BJ (cell line): ENCODE data around the gene IGFBP2. TPM values are rescaled to one million over a fixed set of nuclear protein-coding genes. Genes with fewer than 3 reads are reported as not detected.

ENCODE experiments used
- CTCF ChIA-PET: fragments of 350-600 bp; formaldehyde crosslinking; extraction: SDS; loops from one replicate; lab custom pipeline; 2021; ENCODE audit warnings: antibody characterized with exemption, inconsistent platforms; lab: Yijun Ruan, JAX
- POLR2A ChIA-PET: fragments of 300-600 bp; sonication (Branson Sonifier 250); formaldehyde crosslinking; extraction: SDS; loops from one replicate; lab custom pipeline; 2021; ENCODE audit warnings: antibody characterized with exemption; lab: Charles Lee
- DNase-seq: peaks from one replicate; pipeline ENCODE4 v3.0.0-alpha.2; 2011; ENCODE audit warnings: low read depth
- H3K27me3 ChIP-seq: 2 replicates; pipeline ENCODE4 v1.6.0; 2011; ENCODE audit warnings: low read length; ENCODE audit not compliant: control insufficient read depth, insufficient read depth
- H3K36me3 ChIP-seq: 2 replicates; pipeline ENCODE4 v1.5.1; 2011; ENCODE audit warnings: low read length; ENCODE audit not compliant: control insufficient read depth, insufficient read depth
- H3K4me3 ChIP-seq: 2 replicates; pipeline ENCODE4 v1.5.1; 2011; ENCODE audit warnings: low read depth, mild to moderate bottlenecking, control low read depth, low read length
- polyA plus RNA-seq: library from polyadenylated mRNA; depleted of rRNA; stranded (reverse); fragments of >200 nt; gene quantifications from 2 replicates; pipeline ENCODE4 v1.2.3, GENCODE V29; 2011
- TF ChIP-seq, protein P1 (sequence below): IDR thresholded peaks from 2 replicates; pipeline ENCODE4 v1.5.1; 2011; ENCODE audit warnings: low read depth, mild to moderate bottlenecking, control low read depth, inconsistent platforms, low read length, moderate library complexity; ENCODE audit not compliant: insufficient read depth

Gene IGFBP2
- polyA plus RNA-seq, 1 experiment = 142 TPM

DNA sequence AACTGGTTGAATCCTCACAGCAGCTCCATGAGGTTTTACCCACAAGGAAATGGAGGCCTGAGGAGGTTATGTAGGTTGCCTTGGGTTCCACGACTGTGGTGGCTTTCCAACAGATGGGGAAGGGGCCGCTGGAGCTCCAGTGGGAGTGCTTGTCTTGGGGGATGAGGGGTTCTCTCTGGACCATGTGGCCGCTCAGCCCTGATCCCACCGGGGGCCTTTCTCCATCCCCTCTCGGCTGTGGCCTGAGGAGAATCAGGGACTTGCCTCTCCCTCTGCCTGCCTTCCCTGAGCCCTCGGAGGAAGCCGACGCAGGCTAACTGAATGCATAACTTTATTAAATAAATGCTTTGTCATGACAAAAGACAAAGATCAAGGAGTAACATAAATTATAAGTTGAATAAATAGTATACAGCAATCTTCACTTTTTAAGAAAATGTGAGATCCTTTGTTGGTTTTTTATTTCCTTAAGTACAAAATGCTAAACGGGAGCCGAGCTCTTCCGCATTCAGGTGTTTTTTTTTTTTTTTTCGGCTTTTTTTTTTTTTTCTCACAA, 38.6 kb downstream of the IGFBP2 start:
- Histone ChIP-seq H3K27me3 (no peaks in the 10 kb centered on the region; the same call in 1 of the 2 replicates), H3K36me3 (peaks cover 19% of the 10 kb centered on the region), H3K4me3 (no peak overlapping the region)
- ChIA-PET POLR2A (interaction anchor here (0.6 kb wide), 1 partner anchor 12 kb away, joined by 6 read pairs; no protein-coding TSS in a partner anchor), CTCF (interaction anchor here (23.2 kb wide), 1 partner anchor 150 kb away, joined by 531 read pairs; no protein-coding TSS in a partner anchor)
- TF ChIP-seq, protein P1, sequence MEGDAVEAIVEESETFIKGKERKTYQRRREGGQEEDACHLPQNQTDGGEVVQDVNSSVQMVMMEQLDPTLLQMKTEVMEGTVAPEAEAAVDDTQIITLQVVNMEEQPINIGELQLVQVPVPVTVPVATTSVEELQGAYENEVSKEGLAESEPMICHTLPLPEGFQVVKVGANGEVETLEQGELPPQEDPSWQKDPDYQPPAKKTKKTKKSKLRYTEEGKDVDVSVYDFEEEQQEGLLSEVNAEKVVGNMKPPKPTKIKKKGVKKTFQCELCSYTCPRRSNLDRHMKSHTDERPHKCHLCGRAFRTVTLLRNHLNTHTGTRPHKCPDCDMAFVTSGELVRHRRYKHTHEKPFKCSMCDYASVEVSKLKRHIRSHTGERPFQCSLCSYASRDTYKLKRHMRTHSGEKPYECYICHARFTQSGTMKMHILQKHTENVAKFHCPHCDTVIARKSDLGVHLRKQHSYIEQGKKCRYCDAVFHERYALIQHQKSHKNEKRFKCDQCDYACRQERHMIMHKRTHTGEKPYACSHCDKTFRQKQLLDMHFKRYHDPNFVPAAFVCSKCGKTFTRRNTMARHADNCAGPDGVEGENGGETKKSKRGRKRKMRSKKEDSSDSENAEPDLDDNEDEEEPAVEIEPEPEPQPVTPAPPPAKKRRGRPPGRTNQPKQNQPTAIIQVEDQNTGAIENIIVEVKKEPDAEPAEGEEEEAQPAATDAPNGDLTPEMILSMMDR = no peak
- DNase-seq = no peak

DNA sequence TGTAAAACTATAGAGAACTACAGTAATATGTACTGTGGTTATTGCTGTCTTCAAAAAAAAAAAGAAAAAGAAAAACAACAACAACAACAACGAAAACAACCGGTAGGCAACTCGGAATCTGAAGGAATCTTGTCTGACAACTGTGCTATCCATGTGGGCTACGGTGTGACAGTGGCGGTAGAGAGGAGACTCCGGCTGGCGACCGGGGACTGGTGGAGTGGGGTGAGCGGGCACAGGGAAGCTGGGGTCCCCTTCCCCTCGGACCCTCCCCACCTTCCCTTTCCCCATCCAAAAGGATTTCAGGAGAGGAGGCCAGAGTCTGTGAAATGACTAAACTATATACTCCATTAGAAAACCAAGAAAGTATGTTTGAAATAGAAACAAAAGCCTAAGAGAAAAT, 39.2 kb downstream of the IGFBP2 start:
- ChIA-PET POLR2A (no interaction called here), CTCF (interaction anchor here (23.2 kb wide), 1 partner anchor 151 kb away, joined by 531 read pairs; no protein-coding TSS in a partner anchor)
- TF ChIP-seq, protein P1 = no peak
- Histone ChIP-seq H3K4me3 (no peak overlapping the region), H3K36me3 (peaks cover 21% of the 10 kb centered on the region), H3K27me3 (no peaks in the 10 kb centered on the region; the same call in 1 of the 2 replicates)
- no peak for DNase-seq

DNA sequence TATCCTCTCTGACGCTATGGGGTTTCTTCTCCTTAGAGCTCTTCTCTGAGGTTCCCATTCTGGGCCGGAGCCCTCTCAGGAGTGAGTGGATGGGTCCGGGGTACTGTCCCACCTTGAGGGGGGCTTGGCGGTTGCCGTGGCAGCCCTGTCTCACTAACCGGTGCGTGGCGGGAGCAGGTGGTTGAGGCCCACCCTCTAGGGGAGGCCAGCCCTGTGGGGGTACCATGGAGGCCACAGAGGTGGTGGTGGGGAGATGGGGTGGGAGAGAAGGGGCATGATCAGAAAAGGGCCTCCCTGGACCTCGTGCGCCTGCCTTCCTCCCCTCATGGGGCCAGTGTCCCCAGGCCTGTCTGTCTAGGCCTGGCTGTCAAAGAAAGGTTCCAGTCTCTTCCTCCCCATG, 39.8 kb downstream of the IGFBP2 start:
- Histone ChIP-seq H3K4me3 (no peak overlapping the region), H3K36me3 (peaks cover 25% of the 10 kb centered on the region), H3K27me3 (no peaks in the 10 kb centered on the region; the same call in 1 of the 2 replicates)
- CTCF ChIA-PET = interaction anchor here (3.1 kb wide), 1 partner anchor 157 kb away, joined by 9 read pairs; no protein-coding TSS in a partner anchor
- TF ChIP-seq, protein P1 = no peak
- POLR2A ChIA-PET = no interaction called here
- no peak for DNase-seq

DNA sequence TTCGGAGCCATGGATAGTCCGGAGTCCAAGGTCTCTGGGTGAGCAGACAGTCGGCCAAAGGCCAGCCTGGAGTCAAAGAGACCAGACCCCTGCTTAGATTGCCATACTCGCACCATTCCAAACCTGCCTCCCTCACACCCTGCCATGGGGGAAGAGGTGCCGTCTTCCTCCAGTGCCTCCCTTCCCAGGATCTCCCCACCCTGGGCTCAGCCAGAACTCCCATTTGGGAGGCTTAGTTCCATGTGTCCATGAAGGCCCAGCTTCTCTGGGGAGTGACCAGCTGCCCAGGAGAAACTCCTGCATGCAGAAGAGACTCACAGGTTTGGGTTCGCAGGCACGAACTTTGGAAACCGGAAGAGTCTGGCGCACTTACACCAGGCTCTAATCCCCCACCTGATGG, 40.4 kb downstream of the IGFBP2 start:
- Histone ChIP-seq H3K36me3 (peaks cover 31% of the 10 kb centered on the region), H3K4me3 (no peak overlapping the region), H3K27me3 (no peaks in the 10 kb centered on the region; the same call in 1 of the 2 replicates)
- no peak for DNase-seq
- POLR2A ChIA-PET = no interaction called here
- CTCF ChIA-PET = interaction anchor here (0.7 to 3.1 kb wide), 4 partner anchors 8 to 158 kb away, joined by 3 to 9 read pairs (median 4); no protein-coding TSS in a partner anchor
- TF ChIP-seq, protein P1 = no peak

DNA sequence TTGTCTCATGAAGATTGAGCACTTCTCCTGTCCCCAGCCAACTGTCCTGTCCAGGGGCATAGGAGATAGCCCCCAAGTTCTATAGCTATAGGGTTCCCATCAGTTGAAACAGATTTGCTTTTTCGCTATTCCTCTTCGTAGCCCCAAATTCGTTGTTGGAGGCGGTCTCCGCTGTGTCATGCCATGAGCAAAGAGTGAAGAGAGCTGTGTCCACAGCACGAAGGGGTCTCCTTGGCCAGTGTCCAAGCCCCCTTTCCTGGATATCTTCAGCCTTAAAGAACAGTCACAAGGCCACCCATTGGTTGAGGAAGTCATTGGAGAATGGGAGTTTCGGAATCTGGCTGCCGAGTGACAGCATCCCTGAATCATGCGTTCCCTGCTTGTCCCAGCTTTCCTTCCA, 41.2 kb downstream of the IGFBP2 start:
- ChIA-PET POLR2A (no interaction called here), CTCF (interaction anchor here (0.7 to 3.1 kb wide), 5 partner anchors 7 to 158 kb away, joined by 3 to 9 read pairs (median 3); no protein-coding TSS in a partner anchor)
- no peak for DNase-seq
- TF ChIP-seq, protein P1 = no peak
- H3K4me3 ChIP-seq = no peak overlapping the region
- no peaks in the 10 kb centered on the region; the same call in 1 of the 2 replicates for H3K27me3 ChIP-seq
- H3K36me3 ChIP-seq = peaks cover 37% of the 10 kb centered on the region
